H9 (cell line): ENCODE measurements around the gene DSTN. TPM values are rescaled to one million over a fixed set of nuclear protein-coding genes. Genes with fewer than 3 reads are reported as not detected.

Experiments
- DNase-seq: peaks from one replicate; pipeline ENCODE4 v3.0.0-alpha.2; 2017
- H2AFZ ChIP-seq: one replicate; pipeline ENCODE4 v1.6.1; 2013; ENCODE audit warnings: mild to moderate bottlenecking, low read length, control low read depth, moderate library complexity
- H2AK5ac ChIP-seq: 2 replicates; pipeline ENCODE4 v1.6.1; 2013; ENCODE audit warnings: low read length, control low read depth, mixed read lengths; ENCODE audit not compliant: insufficient read length
- H2BK120ac ChIP-seq: one replicate; pipeline ENCODE4 v1.6.1; 2013; ENCODE audit warnings: low read depth, mild to moderate bottlenecking, low read length, control low read depth, inconsistent platforms; ENCODE audit not compliant: poor library complexity, severe bottlenecking
- H2BK12ac ChIP-seq: 2 replicates; pipeline ENCODE4 v1.6.1; 2013; ENCODE audit warnings: low read length, control low read depth, mixed read lengths, low read depth; ENCODE audit not compliant: insufficient read length
- H2BK15ac ChIP-seq: 2 replicates; pipeline ENCODE4 v1.6.1; 2013; ENCODE audit warnings: low read depth, low read length, control low read depth
- H2BK20ac ChIP-seq: one replicate; pipeline ENCODE4 v1.6.1; 2013; ENCODE audit warnings: low read depth, mild to moderate bottlenecking, low read length, control low read depth, inconsistent platforms; ENCODE audit not compliant: poor library complexity, severe bottlenecking
- H2BK5ac ChIP-seq: 2 replicates; pipeline ENCODE4 v1.6.1; 2013; ENCODE audit warnings: low read length, control low read depth, mixed read lengths; ENCODE audit not compliant: insufficient read length
- H3K14ac ChIP-seq: 2 replicates; pipeline ENCODE4 v1.6.1; 2013; ENCODE audit warnings: low read length, control low read depth; ENCODE audit not compliant: insufficient read depth
- H3K18ac ChIP-seq: 2 replicates; pipeline ENCODE4 v1.6.1; 2013; ENCODE audit warnings: low read depth, mild to moderate bottlenecking, mixed read lengths, low read length, control low read depth; ENCODE audit not compliant: insufficient read length
- H3K23ac ChIP-seq: 2 replicates; pipeline ENCODE4 v1.6.1; 2013; ENCODE audit warnings: low read length, control low read depth, mixed read lengths, low read depth; ENCODE audit not compliant: insufficient read length
- H3K23me2 ChIP-seq: 2 replicates; pipeline ENCODE4 v1.6.1; 2013; ENCODE audit warnings: low read depth, mild to moderate bottlenecking, mixed read lengths, low read length, control low read depth; ENCODE audit not compliant: insufficient read length, poor library complexity, severe bottlenecking
- H3K27ac ChIP-seq: 2 replicates; pipeline ENCODE4 v1.5.1; 2013; ENCODE audit warnings: low read length, control low read depth, mixed read lengths, low read depth; ENCODE audit not compliant: insufficient read length
- H3K27me3 ChIP-seq: 2 replicates; pipeline ENCODE4 v1.6.1; 2013; ENCODE audit warnings: low read length, control low read depth, inconsistent platforms; ENCODE audit not compliant: insufficient read depth
- H3K4ac ChIP-seq: 2 replicates; pipeline ENCODE4 v1.6.1; 2013; ENCODE audit warnings: low read depth, mild to moderate bottlenecking, control low read depth, inconsistent platforms, low read length, moderate library complexity
- H3K4me1 ChIP-seq: 2 replicates; pipeline ENCODE4 v1.6.1; 2013; ENCODE audit warnings: low read length, control low read depth, inconsistent platforms; ENCODE audit not compliant: insufficient read depth
- H3K4me2 ChIP-seq: 2 replicates; pipeline ENCODE4 v1.6.1; 2013; ENCODE audit warnings: low read length, control low read depth, mixed read lengths; ENCODE audit not compliant: insufficient read length, insufficient read depth
- H3K56ac ChIP-seq: 2 replicates; pipeline ENCODE4 v1.6.1; 2013; ENCODE audit warnings: low read depth, mild to moderate bottlenecking, mixed read lengths, low read length, control low read depth; ENCODE audit not compliant: insufficient read length
- H3K79me1 ChIP-seq: 2 replicates; pipeline ENCODE4 v1.6.1; 2013; ENCODE audit warnings: low read depth, mild to moderate bottlenecking, moderate library complexity, low read length, control low read depth, inconsistent platforms; ENCODE audit not compliant: insufficient read depth, poor library complexity, severe bottlenecking
- H3K79me2 ChIP-seq: 2 replicates; pipeline ENCODE4 v1.6.1; 2013; ENCODE audit warnings: low read length, control low read depth, inconsistent platforms; ENCODE audit not compliant: insufficient read depth
- H3K9ac ChIP-seq: 2 replicates; pipeline ENCODE4 v1.6.1; 2013; ENCODE audit warnings: low read length, control low read depth, mixed read lengths; ENCODE audit not compliant: insufficient read length; ENCODE audit errors: extremely low read depth
- H3K9me3 ChIP-seq: one replicate; pipeline ENCODE4 v1.6.1; 2013; ENCODE audit warnings: low read depth, low read length, inconsistent platforms; ENCODE audit not compliant: control insufficient read depth
- H3T11ph ChIP-seq: one replicate; pipeline ENCODE4 v1.6.1; 2013; ENCODE audit warnings: mild to moderate bottlenecking, low read length, control low read depth, inconsistent platforms
- H4K20me1 ChIP-seq: one replicate; pipeline ENCODE4 v1.6.1; 2013; ENCODE audit not compliant: control insufficient read depth, insufficient read length, insufficient read depth
- H4K5ac ChIP-seq: 2 replicates; pipeline ENCODE4 v1.6.1; 2013; ENCODE audit warnings: low read depth, mild to moderate bottlenecking, mixed read lengths, low read length, control low read depth; ENCODE audit not compliant: insufficient read length
- H4K8ac ChIP-seq: replicated peaks from 2 replicates; pipeline ENCODE4 v1.6.1; 2013; ENCODE audit warnings: low read length, control low read depth, mixed read lengths, low read depth; ENCODE audit not compliant: insufficient read length
- H4K91ac ChIP-seq: 2 replicates; pipeline ENCODE4 v1.6.1; 2013; ENCODE audit warnings: low read depth, mild to moderate bottlenecking, moderate library complexity, mixed read lengths, low read length, control low read depth; ENCODE audit not compliant: insufficient read length
- H3K27ac Mint-ChIP-seq, 3 experiments: 2 replicates in 2 of 3; 3 replicates in 1 of 3; pipeline ENCODE4 v1.8.0; 2020 to 2021; ENCODE audit warnings: mixed read lengths in 3 of 3, mild to moderate bottlenecking in 1 of 3, moderate library complexity in 1 of 3
- H3K27me3 Mint-ChIP-seq: 2 replicates; pipeline ENCODE4 v1.8.0; 2021; ENCODE audit warnings: low read depth, mild to moderate bottlenecking, moderate library complexity, mixed read lengths
- H3K36me3 Mint-ChIP-seq, 3 experiments: 2 replicates in 2 of 3; 3 replicates in 1 of 3; pipeline ENCODE4 v1.8.0; 2020 to 2021; ENCODE audit warnings: low read depth in 3 of 3, mixed read lengths in 3 of 3; ENCODE audit not compliant: insufficient read depth in 1 of 3
- H3K4me1 Mint-ChIP-seq, 2 experiments: 2 replicates each; pipeline ENCODE4 v1.8.0; 2020; ENCODE audit warnings: mixed read lengths in 2 of 2
- H3K4me3 Mint-ChIP-seq, 2 experiments: 2 replicates in 1 of 2; 3 replicates in 1 of 2; pipeline ENCODE4 v1.8.0; 2020 to 2021; ENCODE audit warnings: mild to moderate bottlenecking in 2 of 2, mixed read lengths in 2 of 2, moderate library complexity in 1 of 2
- H3K9me3 Mint-ChIP-seq, 2 experiments: 2 replicates in 1 of 2; 3 replicates in 1 of 2; pipeline ENCODE4 v1.8.0; 2020; ENCODE audit warnings: mild to moderate bottlenecking in 2 of 2, mixed read lengths in 2 of 2, moderate library complexity in 1 of 2
- WGBS: extraction: QIAGEN DNeasy Blood & Tissue Kit; methylation state at CpG from one replicate; pipeline ENCODE4 v1.1.7; 2013; ENCODE audit warnings: missing lambda C conversion rate, low lambda C conversion rate, mixed read lengths; ENCODE audit not compliant: insufficient read length; ENCODE audit errors: extremely low coverage; 5-methylcytosine and 5-hydroxymethylcytosine counted together
- total RNA-seq: library from RNA; stranded (reverse); gene quantifications from 2 replicates; pipeline ENCODE4 v1.2.1, GENCODE V29; 2021
- TF ChIP-seq, protein P1 (sequence below): fragments of 200-600 bp; sonication (generic); conservative IDR thresholded peaks from 3 replicates; pipeline ENCODE4 v1.8.0; 2021; ENCODE audit warnings: antibody characterized with exemption, mild to moderate bottlenecking

The DSTN gene
- total RNA-seq, 1 experiment from 2014 or later = 145 TPM

DNA sequence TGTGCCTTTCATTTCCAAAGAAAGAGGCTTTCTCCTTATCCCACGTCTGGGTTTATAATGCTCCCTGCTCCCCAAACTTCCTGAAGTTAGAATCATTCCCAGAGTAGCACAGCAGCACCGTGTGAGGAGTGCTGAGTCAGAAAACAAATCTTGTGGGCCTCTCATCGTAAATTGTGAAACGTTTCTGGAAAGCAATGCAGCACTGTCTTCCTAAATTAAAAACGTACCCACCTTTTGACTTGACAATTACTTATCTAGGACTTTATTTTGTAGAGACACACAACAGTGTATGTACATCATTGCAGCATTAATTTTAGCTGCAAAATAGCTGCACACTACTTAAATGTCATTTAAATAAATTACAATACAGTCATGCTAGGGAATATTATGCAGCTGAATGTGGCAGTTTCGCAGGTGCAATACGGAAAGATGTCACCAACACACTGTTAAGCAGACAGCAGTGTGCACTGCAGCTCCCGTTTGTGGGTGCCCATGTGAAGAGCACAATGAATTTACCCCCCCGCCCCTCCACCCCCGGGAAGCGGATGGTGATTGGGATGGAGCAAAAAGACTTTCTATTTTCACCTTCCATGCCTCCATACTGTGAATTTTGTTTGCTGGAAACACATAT is 81.4 kb downstream of the DSTN start:
- no peak overlapping the region for H3T11ph ChIP-seq
- H2BK12ac ChIP-seq = no peak overlapping the region
- no peaks in the 10 kb centered on the region; the same call in 1 of the 2 replicates for H3K4me1 ChIP-seq
- H3K4me2 ChIP-seq = no peak overlapping the region
- H4K20me1 ChIP-seq = no peaks in the 10 kb centered on the region
- no peak overlapping the region for H3K9ac ChIP-seq
- Mint-ChIP-seq H3K36me3 (peaks cover 8 to 14% (median 11%) of the 10 kb centered on the region in 3 experiments; a peak in 5 of 7 replicates), H3K4me3 (no peak overlapping the region), H3K27me3 (no peaks in the 10 kb centered on the region), H3K9me3 (no peaks in the 10 kb centered on the region), H3K4me1 (peaks cover 49 to 58% of the 10 kb centered on the region in 2 experiments), H3K27ac (peak overlapping the region; percentile 15 to 90 (median 15); a peak in 4 of 7 replicates)
- H3K79me2 ChIP-seq = peaks cover 29% of the 10 kb centered on the region; the same call in 1 of the 2 replicates
- H3K27me3 ChIP-seq = no peaks in the 10 kb centered on the region
- no peak overlapping the region for H3K56ac ChIP-seq
- no peak overlapping the region for H3K23ac ChIP-seq
- no peak overlapping the region for H2BK15ac ChIP-seq
- WGBS = no CpG with 5 or more reads among the region's 11 CpGs
- H3K23me2 ChIP-seq = no peaks in the 10 kb centered on the region
- DNase-seq = no peak
- no peak overlapping the region for H4K91ac ChIP-seq
- peaks cover 10% of the 10 kb centered on the region for H3K79me1 ChIP-seq
- H2BK120ac ChIP-seq = no peak overlapping the region
- H2AK5ac ChIP-seq = no peak overlapping the region
- no peak overlapping the region for H4K5ac ChIP-seq
- no peak overlapping the region for H3K27ac ChIP-seq
- H3K9me3 ChIP-seq = no peaks in the 10 kb centered on the region
- H2BK5ac ChIP-seq = no peak overlapping the region
- no peak overlapping the region for H3K18ac ChIP-seq
- H4K8ac ChIP-seq = no peak overlapping the region
- no peak overlapping the region for H2AFZ ChIP-seq
- H3K14ac ChIP-seq = no peak overlapping the region
- TF ChIP-seq, protein P1, sequence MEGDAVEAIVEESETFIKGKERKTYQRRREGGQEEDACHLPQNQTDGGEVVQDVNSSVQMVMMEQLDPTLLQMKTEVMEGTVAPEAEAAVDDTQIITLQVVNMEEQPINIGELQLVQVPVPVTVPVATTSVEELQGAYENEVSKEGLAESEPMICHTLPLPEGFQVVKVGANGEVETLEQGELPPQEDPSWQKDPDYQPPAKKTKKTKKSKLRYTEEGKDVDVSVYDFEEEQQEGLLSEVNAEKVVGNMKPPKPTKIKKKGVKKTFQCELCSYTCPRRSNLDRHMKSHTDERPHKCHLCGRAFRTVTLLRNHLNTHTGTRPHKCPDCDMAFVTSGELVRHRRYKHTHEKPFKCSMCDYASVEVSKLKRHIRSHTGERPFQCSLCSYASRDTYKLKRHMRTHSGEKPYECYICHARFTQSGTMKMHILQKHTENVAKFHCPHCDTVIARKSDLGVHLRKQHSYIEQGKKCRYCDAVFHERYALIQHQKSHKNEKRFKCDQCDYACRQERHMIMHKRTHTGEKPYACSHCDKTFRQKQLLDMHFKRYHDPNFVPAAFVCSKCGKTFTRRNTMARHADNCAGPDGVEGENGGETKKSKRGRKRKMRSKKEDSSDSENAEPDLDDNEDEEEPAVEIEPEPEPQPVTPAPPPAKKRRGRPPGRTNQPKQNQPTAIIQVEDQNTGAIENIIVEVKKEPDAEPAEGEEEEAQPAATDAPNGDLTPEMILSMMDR = no peak
- no peak overlapping the region for H2BK20ac ChIP-seq
- no peak overlapping the region for H3K4ac ChIP-seq
